Astrocyte of the cerebellum (primary cell): ENCODE data around the gene HLA-DMA.

ENCODE experiments used
- DNase-seq: peaks from one replicate; pipeline ENCODE4 v3.0.0-alpha.2; 2011; ENCODE audit warnings: low read depth
- H3K4me3 ChIP-seq: 2 replicates; pipeline ENCODE4 v1.5.1; 2011; ENCODE audit warnings: mild to moderate bottlenecking, low read depth, low read length, moderate library complexity
- in situ Hi-C: cut with HindIII; loops from 2 replicates; pipeline ENCODE4 v1.10.0; 2017; ENCODE audit warnings: low sequenced_read_pairs
- TF ChIP-seq, protein P1 (sequence below): IDR thresholded peaks from 2 replicates; pipeline ENCODE4 v1.5.1; 2012; ENCODE audit warnings: low read length, low read depth, moderate library complexity, mild to moderate bottlenecking; ENCODE audit errors: missing control alignments

The HLA-DMA gene

DNA sequence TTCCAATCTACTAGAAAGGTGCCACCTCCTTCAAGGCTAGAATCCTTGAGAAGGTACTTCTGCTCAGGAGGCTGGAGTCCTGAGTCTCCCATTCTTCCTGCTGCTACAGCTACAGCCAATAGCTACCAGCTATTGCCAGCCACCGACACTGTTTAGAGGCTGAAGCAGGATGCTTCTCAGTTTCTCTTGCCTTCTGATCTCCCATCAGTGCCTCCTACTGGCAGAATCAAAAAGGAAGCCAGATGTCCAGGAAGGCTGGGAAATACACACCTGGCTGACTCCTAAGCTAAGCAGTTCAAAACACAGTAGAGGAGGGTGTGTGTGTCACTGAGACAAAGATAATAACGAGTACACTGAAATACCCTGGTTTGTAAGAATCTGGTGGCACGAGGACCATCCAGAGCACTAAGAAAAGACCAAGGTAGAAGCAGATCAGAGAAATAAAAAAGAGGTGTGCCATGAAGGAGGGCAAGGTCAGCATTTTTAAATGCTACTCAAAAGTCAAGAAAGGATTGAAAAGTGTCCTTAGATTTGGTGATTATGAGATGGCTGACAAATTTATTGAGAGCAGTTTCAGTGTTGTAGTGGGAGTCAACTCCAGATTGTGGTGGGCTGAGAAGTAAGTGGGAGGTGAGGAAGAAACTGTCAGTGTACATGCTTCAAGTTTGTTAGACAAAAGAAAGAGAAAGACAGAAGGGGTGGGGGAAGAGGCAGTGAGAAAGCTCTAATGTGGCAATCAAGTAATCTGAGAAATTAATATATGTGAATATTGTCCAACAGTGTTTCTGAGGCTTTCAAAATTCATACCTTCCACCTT lies 2.3 kb upstream of the HLA-DMA start:
- no peak overlapping the region for H3K4me3 ChIP-seq
- no peak for DNase-seq
- in situ Hi-C loops = no loop called here

DNA sequence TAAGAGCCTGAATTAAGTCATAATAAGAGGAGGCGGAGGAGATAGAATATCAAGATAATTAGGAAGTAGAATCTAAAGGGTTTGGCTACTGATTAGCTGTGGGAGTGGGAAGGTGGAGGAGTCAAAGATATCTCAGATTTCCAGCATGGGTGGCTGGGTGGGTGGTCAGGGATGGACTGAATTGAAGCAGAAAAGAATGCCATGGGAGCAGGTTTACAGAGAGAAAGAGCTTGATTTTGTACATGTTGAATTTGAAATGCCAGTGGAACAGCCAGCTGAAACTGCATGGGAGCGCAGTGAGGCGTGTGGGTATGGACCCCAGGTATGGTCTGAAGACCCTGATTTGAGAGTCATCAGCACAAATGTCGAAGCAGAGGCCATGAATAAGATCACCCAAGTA lies 1.4 kb upstream of the HLA-DMA start:
- no peak for DNase-seq
- H3K4me3 ChIP-seq = no peak overlapping the region
- in situ Hi-C loops = no loop called here
- TF ChIP-seq, protein P1, sequence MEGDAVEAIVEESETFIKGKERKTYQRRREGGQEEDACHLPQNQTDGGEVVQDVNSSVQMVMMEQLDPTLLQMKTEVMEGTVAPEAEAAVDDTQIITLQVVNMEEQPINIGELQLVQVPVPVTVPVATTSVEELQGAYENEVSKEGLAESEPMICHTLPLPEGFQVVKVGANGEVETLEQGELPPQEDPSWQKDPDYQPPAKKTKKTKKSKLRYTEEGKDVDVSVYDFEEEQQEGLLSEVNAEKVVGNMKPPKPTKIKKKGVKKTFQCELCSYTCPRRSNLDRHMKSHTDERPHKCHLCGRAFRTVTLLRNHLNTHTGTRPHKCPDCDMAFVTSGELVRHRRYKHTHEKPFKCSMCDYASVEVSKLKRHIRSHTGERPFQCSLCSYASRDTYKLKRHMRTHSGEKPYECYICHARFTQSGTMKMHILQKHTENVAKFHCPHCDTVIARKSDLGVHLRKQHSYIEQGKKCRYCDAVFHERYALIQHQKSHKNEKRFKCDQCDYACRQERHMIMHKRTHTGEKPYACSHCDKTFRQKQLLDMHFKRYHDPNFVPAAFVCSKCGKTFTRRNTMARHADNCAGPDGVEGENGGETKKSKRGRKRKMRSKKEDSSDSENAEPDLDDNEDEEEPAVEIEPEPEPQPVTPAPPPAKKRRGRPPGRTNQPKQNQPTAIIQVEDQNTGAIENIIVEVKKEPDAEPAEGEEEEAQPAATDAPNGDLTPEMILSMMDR = no peak

More for the DNA sequence above, 2.3 kb upstream of the HLA-DMA start:
- TF ChIP-seq, protein P1 = peak; percentile 33

DNA sequence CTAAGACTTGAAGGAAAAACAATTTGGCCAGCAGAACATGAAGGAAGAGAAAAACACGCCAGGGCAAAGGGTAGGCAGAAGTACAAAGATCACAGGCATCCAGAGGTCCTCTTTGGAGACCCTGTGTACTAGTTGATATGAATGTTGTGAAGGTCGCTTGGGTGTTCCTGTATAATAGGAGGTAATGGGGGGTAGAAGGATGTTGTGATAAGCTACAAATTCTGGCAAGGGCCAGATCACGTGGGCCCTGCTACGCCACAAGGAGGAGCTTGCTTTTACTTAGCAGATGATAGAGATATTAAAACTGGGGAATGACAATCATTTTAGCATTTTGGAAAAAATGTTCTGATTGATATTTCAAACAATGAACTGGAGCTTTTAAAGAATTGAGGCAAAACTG lies 878 bp upstream of the HLA-DMA start:
- TF ChIP-seq, protein P1 = no peak
- no peak overlapping the region for H3K4me3 ChIP-seq
- in situ Hi-C loops = no loop called here
- DNase-seq = no peak

DNA sequence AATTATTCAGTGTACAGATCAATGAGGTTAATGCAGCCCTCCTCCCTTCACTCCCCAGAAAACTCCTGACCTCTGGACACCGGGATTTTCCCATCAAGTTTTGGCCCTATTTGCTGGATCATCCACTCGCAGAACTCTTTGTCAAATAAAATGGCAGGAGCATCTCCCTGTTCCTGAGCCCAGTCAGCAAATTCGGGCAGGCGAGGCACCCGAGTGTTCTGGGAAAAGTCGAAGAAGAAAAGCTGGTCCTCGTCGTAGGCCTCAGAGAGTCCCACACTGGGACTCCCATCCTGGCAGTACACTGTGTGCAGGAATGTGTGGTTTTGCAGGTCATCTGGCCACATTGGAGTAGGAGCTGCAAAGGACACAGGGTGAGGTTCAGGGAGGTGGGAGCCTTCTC lies 2.4 kb downstream of the HLA-DMA start:
- DNase-seq = no peak
- TF ChIP-seq, protein P1 = no peak
- H3K4me3 ChIP-seq = no peak overlapping the region
- in situ Hi-C loops = no loop called here

DNA sequence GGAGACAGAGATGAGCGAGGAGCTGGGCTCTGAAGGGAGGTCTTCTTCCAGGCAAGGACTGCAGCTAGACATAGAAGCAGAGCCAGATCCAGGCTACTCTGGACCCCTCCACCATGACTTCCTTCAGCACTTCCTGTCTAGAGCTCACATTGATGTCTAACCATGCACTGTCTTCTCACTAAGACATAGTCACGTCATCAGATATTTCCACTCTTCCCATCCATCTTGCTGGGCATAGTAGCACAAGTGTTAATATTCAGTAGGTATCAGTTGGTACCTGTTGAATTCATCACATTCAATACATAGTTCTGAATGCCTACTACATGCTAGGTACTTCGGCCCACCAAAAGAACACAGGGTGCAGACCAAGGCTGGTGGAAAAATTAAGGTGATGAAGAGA lies 2.9 kb downstream of the HLA-DMA start:
- DNase-seq = no peak
- TF ChIP-seq, protein P1 = no peak
- in situ Hi-C loops = no loop called here
- H3K4me3 ChIP-seq = no peak overlapping the region

DNA sequence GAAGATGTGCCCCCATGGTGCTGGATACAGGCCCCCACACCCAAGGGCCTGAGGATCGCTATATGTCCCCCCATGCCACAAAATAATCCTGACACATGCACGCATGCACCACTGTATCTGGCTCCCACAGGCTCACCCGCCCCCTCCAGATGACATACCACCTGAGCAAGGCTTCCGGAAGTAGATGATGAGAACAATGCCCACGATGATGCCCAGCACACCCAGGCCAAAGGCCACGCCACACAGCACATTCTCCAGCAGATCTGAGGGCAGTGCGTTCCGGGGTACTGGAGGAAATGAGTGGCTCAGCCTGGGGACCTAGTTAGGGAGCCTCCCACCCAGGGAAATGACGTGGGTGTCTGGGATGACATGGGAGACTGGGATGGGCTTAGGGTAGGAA lies 3.8 kb downstream of the HLA-DMA start:
- H3K4me3 ChIP-seq = no peak overlapping the region
- TF ChIP-seq, protein P1 = no peak
- DNase-seq = no peak
- in situ Hi-C loops = loop anchor here (5.0 kb wide), 1 partner anchor 37 kb away; no protein-coding TSS in a partner anchor
